Left cardiac atrium (tissue), 4 donors: ENCODE measurements around the gene WDR1. TPM values are rescaled to one million over a fixed set of nuclear protein-coding genes. Genes with fewer than 3 reads are reported as not detected.

ENCODE experiments used
- ATAC-seq, 2 donors: fragments of 200-7000 bp; cut with Tn5 transposase; one replicate each; pipeline ENCODE4 v1.9.1; 2020; ENCODE audit warnings: mild to moderate bottlenecking in 2 of 2, moderate library complexity in 2 of 2
- DNase-seq: peaks from one replicate; pipeline ENCODE4 v3.0.0-alpha.2; 2020
- intact Hi-C, 2 donors: fragments of 100-400 bp; cut with DNase I; formaldehyde crosslinking; loops; one replicate each; pipeline versions ENCODE4 v1.14.1 to v1.15.1; 2022 to 2023
- total RNA-seq, 2 donors: library from RNA; stranded (reverse); fragmentation: NEBNext Ultra II Directional; extraction: Animal tissue kit (Norgen Biotek cat#: 25700); gene quantifications; one replicate each; pipeline ENCODE4 v1.2.1, GENCODE V29; 2021
- donor health status: DM: no; HTN: yes; CAD: no.
- donor health status: DM: no; HTN: yes; CAD: no; lungs with severe emphysema.
- donor health status: DM: yes; HTN: yes; CAD: no.
- donor health status: Dilated cardiomyopathy.

Gene WDR1
- total RNA-seq, 2 donors from 2014 or later: 206 to 267 TPM

DNA sequence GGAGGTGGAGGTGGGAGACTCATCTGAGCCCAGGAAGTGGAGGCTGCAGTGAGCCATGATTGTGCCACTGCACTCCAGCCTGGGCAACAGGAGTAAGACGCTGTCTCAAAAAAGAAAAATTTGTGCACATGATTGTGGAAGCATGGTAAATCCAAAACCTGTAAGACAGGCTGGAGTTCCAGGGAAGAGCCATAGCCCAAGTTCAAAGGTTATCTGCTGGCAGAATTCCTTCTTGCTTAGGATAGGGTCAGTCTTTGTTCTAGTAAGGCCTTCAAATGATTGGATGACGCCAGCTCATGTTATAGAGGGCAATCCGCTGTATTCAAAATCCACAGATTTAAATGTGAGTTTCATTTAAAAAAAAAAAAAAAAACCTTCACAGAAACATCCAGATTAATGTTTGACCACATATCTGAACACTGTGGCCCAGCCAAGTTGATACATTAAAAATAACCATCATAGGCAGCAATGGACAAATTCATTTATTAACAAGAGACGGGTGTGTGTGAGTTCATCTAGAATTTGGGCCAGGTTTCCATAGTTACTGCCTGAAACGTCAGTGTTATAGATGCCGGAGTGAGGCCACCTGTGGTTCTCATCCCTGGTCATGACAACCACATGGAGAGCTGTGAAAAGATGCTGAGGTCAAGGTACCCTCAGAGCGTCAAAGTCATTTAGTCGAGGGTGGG lies 60.1 kb downstream of the WDR1 start:
- DNase-seq: no peak
- no peak for ATAC-seq
- intact Hi-C loops: no loop called here

- DNase-seq: no peak
- intact Hi-C loops: no loop called here
- ATAC-seq: no peak
These were observed 60.7 kb downstream of the WDR1 start for GRCh38 chr4:10055871-10056270.

GRCh38 chr4:10054571-10055041 lies 62.0 kb downstream of the WDR1 start:
- intact Hi-C loops: no loop called here
- ATAC-seq: peak; percentile 34 to 44
- no peak for DNase-seq

DNA sequence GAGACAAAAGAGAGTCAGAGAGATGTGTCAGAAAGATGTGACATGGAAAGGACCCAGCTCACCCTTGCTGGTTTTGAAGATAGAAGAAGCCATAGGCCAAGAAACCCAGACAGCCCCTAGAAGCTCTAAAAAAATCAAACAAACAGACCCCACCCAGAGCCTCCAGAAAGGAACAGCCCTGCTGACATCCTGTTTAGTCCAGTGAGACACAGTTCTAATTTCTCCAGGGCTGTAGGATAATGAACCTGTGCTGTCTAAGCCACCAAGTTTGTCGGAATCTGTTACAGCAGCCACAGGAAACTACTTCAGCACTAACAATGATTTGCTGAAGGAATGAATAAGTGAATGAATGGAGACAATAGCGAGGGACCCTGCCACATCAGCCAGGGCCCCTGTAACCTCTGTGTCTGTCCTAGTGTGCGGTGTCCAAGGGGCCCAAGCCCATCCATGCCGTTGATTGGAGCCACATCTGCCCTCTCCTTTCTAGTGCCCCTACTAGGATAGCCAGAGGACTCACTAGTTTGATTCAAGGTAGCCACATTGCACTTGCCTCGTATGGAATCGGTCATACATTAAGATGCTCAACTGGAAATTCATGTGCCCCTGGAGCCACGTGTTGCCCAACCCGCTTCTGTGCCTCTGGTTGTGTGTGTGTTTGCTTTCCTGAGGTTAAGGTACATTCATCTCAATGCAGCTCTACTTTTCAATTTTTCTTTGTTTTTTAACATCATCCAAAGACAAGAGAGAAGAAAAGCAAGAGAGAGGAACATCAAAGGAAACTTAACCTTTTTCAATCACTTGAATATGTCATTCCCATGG lies 62.8 kb downstream of the WDR1 start:
- intact Hi-C loops: no loop called here
- DNase-seq (no peak), ATAC-seq (no peak)

DNA sequence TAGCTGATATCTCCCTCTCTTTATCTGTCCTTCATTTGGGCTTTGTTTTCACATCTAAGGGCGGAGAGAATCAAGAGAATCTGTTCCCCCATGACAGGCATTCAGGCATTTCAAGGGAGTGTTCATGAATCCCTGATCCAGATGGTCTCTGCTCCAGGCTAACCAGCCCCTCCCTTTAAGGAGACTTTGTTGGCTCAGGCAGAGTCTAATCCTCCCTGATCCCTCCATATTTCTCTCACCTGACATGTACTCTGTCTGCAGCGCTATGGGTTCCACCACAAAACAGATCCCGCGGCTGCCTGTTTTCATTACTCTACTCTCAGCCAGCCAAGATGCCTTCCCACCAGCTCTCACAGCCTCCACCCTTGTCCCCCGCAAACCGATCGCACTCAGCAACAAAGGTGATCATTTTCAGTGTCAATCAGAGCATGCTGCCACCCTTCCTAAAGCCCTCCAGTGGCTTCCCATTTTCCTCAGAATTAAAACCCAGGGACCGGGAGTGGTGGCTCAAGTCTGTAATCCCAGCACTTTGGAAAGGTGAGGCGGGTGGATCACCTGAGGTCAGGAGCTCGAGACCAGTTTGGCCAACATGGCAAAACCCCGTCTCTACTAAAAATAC lies 65.0 kb downstream of the WDR1 start:
- intact Hi-C loops: no loop called here
- DNase-seq: no peak
- no peak for ATAC-seq

DNA sequence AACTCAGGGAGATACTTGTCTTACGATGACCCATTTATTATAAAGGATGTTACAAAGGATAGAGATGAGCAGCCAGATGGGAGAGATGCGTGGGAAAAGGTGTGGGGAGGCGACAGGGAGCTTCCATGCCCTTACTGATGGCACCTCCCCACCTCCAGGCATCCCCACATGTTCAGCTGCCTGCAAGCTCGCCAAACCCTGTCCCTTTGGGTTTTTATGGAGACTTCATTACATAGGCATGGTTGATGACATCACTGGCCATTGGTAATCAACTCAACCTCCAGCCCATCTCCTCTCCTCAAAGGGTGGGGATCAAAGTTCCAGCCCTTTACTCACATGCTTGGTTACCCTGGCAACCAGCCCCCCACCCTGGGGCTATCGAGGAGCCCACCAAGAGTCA lies 65.9 kb downstream of the WDR1 start:
- DNase-seq (no peak), ATAC-seq (no peak)
- intact Hi-C loops: no loop called here

GRCh38 chr4:10050261-10050661 lies 66.3 kb downstream of the WDR1 start:
- ATAC-seq (no peak), DNase-seq (no peak)
- intact Hi-C loops: no loop called here

DNA sequence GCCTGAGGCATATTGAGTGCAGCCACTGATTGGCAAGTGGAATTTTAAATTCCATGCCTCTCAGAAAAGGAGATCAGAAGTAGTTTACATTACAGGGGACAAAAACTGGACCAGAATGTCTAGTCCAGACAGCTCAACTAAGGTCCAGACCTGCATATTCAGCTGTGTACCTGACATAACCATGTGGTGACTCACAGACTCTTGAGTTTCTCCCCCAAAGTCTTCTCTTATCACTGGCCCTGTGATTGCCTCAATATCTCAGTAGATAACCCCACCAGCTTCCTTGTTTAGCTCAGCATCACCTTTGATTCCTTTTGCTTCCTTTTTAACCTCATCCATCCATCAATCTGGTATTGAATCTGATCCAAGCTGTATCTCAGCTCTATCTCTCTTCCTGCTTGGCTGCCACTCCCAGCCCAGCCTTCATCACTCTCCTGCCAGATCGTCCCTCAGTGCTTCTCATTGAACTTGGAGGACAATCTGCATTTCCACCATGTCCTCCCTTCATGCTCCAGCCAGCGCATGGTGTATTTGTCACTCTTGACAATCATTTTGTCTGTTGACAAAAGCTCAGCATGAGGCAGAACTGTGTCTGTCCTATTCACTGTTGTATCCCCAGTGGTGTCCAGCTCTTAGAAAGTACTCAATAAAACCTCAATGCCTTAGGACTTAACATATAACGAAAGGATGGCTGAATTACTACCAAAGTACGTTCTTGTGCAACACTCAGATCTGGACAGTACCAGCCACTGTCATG lies 67.5 kb downstream of the WDR1 start:
- no peak for DNase-seq
- no peak for ATAC-seq
- intact Hi-C loops: no loop called here

DNA sequence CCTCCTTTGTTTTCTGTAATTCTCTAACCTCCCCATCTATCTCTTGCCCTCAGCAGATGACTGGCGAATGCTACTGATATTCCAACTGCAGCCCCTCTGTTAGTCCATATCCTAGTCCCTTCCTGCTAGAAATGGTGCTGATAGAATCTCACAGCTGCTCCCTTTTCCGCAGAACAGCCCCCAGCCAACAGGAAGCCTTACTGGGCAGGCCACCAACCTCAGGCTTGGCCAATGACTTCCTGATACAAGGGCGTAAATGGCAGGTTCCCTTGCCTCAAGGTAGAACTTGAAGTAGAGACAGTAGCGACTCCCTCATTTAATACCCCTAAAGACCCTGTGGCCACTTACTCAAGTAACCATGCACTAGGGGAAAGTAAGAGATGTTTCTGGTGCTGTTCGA lies 68.6 kb downstream of the WDR1 start:
- no peak for DNase-seq
- intact Hi-C loops: no loop called here
- no peak for ATAC-seq

DNA sequence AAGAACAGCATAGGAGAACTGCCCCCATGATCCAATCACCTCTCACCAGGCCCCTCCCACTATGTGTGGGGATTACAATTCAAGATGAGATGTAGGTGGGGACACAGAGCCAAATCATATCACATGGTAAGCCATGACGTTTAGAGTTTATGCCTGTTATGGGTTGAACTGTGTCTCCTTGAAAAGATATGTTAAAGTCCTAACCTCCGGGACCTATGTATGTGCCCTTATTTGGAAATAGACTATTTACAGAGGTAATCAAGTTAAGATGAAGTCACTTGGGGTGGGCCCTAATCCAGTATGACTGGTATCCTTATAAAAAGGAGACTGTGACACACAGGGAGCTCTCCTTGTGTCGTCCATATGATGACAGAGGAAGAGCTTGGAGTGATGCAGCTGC lies 70.1 kb downstream of the WDR1 start:
- ATAC-seq: no peak
- DNase-seq: no peak
- intact Hi-C loops: no loop called here

DNA sequence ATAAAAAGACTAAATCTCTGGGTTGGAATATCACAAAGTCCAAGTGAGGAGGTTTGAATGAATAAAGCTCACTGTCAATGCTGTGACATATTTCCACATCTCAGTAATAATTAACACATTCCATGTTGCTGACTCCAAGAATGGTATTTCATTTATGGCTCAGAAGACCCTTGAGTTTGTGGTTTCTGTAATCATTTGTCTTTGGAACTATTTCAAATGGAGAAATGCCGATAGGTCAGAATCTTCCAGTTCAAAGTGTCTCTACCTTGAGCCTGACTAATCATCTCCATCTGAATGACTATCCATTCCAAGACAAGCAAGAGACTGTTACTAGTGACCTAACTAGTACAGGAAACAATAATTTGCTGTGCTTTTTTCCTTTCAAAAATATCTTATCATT lies 71.1 kb downstream of the WDR1 start:
- no peak for ATAC-seq
- DNase-seq: no peak
- intact Hi-C loops: no loop called here

DNA sequence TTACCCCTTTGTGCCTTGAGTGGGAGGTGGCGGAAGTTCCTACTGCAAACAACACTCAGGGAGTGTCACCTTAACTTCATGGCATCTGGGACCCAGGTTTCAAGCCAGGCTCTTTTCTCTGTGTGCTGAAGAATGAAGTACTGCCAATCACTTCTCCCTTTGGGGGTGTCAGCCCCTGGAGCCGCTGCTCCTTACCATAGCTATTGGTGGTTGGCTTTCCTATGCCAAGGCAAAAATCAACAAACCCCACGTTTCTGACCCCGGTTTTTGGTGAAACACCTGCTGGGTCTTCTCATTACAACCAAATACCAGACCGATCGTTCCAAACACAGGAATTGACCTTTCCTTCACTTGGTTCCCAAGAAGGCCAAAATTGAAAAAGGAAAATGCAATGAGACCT lies 75.6 kb downstream of the WDR1 start:
- no peak for DNase-seq
- intact Hi-C loops: no loop called here
- no peak for ATAC-seq

DNA sequence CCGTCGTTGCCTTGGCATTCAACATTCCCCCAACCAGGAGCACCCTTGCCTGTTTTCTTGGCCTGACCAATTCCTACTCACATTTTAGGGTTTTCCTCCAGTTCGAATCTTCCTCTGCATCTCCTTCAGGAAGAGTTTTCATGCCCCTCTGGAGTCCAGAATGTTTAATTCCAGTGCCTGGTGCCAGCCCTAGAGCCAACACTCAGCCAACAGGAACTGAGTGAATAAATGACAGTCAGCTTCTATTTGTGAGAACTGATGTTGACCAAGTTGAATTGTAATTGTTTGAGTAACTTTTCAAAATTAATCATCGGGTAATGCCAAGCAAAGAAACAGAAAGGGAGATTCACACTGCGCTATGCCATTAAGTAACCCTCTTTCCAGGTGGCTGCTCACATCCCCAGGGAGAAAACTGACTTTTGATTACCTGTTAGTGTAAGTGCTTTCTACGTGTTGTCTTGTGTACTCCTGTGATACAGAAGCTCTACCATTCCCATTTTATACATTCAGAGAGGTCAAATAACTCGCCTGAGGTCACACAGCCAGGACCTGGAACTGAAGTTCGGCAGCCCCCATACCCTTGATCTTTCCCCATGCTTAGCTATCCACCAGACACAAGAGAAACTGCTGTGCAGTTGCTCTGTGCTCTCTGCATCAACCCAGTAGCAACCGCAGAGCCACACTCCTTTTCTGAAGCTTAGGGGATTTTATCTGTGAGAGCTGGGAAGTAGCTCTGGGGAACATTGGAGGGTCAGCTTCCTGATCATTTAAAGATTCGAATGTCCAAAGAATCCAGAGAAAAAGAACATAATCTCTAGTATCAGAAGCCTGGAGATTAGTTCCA lies 76.3 kb downstream of the WDR1 start:
- DNase-seq (no peak), ATAC-seq (no peak)
- intact Hi-C loops: no loop called here

GRCh38 chr4:10036807-10037342 lies 79.7 kb downstream of the WDR1 start:
- no peak for DNase-seq
- intact Hi-C loops: no loop called here
- no peak for ATAC-seq

DNA sequence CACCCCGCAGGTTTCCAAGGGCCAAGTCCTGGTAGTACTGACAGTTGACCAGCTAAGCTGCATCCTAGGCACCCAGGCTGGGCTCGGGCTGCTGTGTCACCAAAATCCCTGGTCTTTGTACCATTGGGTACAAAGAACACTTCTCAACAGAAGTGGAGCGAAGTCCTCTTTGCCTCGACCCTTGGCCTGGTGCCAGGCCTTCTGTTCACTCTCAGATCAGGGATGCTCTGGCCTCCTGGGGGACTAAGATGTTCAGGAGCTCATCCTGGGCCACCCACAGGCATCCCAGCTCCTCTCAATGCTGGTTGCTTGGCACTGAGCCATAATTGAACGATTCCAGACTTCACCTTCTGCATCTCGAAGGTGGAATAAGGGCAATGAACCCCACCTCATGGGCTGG lies 81.5 kb downstream of the WDR1 start:
- DNase-seq: no peak
- no peak for ATAC-seq

GRCh38 chr4:10034612-10035104 lies 81.9 kb downstream of the WDR1 start:
- intact Hi-C loops: no loop called here
- ATAC-seq: no peak
- no peak for DNase-seq

More for the DNA sequence above, 81.5 kb downstream of the WDR1 start:
- intact Hi-C loops: no loop called here

DNA sequence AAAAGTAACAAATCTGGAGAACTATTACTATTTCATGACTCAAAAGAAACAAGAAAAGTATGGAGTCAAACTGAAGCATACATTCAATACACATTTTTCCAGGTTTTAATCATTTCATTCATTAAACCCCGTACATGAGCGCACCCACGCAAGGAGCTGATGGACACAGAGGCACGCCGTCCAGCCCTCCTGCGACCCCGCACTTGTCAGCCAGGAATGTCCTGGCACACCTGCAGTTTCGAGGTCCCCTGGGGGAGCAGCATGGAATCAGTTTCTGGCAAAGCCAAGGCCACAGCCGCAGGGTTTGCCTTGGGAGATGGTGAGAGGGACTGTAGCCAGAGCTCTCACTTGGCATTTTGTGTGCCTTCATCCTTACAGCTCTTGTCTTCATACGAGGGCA lies 82.5 kb downstream of the WDR1 start:
- DNase-seq (no peak), ATAC-seq (no peak)
- intact Hi-C loops: no loop called here

- DNase-seq: peak; percentile 73
- intact Hi-C loops: no loop called here
- peak; percentile 52 to 71 for ATAC-seq
These were observed 83.3 kb downstream of the WDR1 start for GRCh38 chr4:10033191-10033881.
